ENCODE data around the gene EFCAB3. TPM values are rescaled to one million over a fixed set of nuclear protein-coding genes. Genes with fewer than 3 reads are reported as not detected.
"Not testable (repeated sequence)": the region's sequence is repeated elsewhere in the genome, so short reads cannot be mapped to it uniquely, and the experiment has no call there.

EFCAB3 gene
- polyA plus RNA-seq, 1 experiment = not detected

- CTCF ChIA-PET = no interaction called here
- Histone ChIP-seq H3K4me3 (ENCODE audit: low read depth, low read length) (no peak overlapping the region), H3K27me3 (ENCODE audit: control insufficient read depth, insufficient read depth, low read length) (peaks cover 2% of the 10 kb centered on the region; the same call in 1 of the 2 replicates), H3K36me3 (ENCODE audit: control insufficient read depth, insufficient read depth, low read length) (no peaks in the 10 kb centered on the region)
- DNase-seq (ENCODE audit: low read depth) = no peak
- POLR2A ChIA-PET = no interaction called here
- TF ChIP-seq CTCF (IDR thresholded peaks at IDR 0.05; ENCODE audit: insufficient read depth, low read depth, low read length) = no peak
These were observed 1.2 kb downstream of the EFCAB3 start for GRCh38 chr17:62381561-62381960.

GRCh38 chr17:62388856-62389255, 8.5 kb downstream of the EFCAB3 start:
- ChIA-PET POLR2A (no interaction called here), CTCF (no interaction called here)
- Histone ChIP-seq H3K36me3 (ENCODE audit: control insufficient read depth, insufficient read depth, low read length) (no peaks in the 10 kb centered on the region), H3K4me3 (ENCODE audit: low read depth, low read length) (no peak overlapping the region), H3K27me3 (ENCODE audit: control insufficient read depth, insufficient read depth, low read length) (peaks cover 2% of the 10 kb centered on the region; the same call in 1 of the 2 replicates)
- no peak for DNase-seq (ENCODE audit: low read depth)
- no peak for TF ChIP-seq CTCF (IDR thresholded peaks at IDR 0.05; ENCODE audit: insufficient read depth, low read depth, low read length)

GRCh38 chr17:62392908-62393307, 12.6 kb downstream of the EFCAB3 start:
- H3K27me3 ChIP-seq (ENCODE audit: control insufficient read depth, insufficient read depth, low read length) = no peaks in the 10 kb centered on the region
- POLR2A ChIA-PET = no interaction called here
- H3K4me3 ChIP-seq (ENCODE audit: low read depth, low read length) = no peak overlapping the region
- CTCF ChIA-PET = no interaction called here
- DNase-seq (ENCODE audit: low read depth) = no peak
- no peak for TF ChIP-seq CTCF (IDR thresholded peaks at IDR 0.05; ENCODE audit: insufficient read depth, low read depth, low read length)
- H3K36me3 ChIP-seq (ENCODE audit: control insufficient read depth, insufficient read depth, low read length) = no peaks in the 10 kb centered on the region

- Histone ChIP-seq H3K4me3 (ENCODE audit: low read depth, low read length) (no peak overlapping the region), H3K36me3 (ENCODE audit: control insufficient read depth, insufficient read depth, low read length) (no peaks in the 10 kb centered on the region), H3K27me3 (ENCODE audit: control insufficient read depth, insufficient read depth, low read length) (no peaks in the 10 kb centered on the region)
- POLR2A ChIA-PET = no interaction called here
- no peak for TF ChIP-seq CTCF (IDR thresholded peaks at IDR 0.05; ENCODE audit: insufficient read depth, low read depth, low read length)
- no peak for DNase-seq (ENCODE audit: low read depth)
- CTCF ChIA-PET = no interaction called here
These were observed 18.5 kb downstream of the EFCAB3 start for GRCh38 chr17:62398891-62399290.

- no peak for TF ChIP-seq CTCF (IDR thresholded peaks at IDR 0.05; ENCODE audit: insufficient read depth, low read depth, low read length)
- H3K27me3 ChIP-seq (ENCODE audit: control insufficient read depth, insufficient read depth, low read length) = no peaks in the 10 kb centered on the region; the same call in 1 of the 2 replicates
- ChIA-PET CTCF (no interaction called here), POLR2A (no interaction called here)
- H3K36me3 ChIP-seq (ENCODE audit: control insufficient read depth, insufficient read depth, low read length) = no peaks in the 10 kb centered on the region
- no peak for DNase-seq (ENCODE audit: low read depth)
- no peak overlapping the region for H3K4me3 ChIP-seq (ENCODE audit: low read depth, low read length)
These were observed 25.1 kb downstream of the EFCAB3 start for GRCh38 chr17:62405451-62405850.

- DNase-seq (ENCODE audit: low read depth); POLR2A ChIA-PET: not testable (repeated sequence)
These were observed 32.7 kb downstream of the EFCAB3 start for GRCh38 chr17:62413090-62413489.

More at GRCh38 chr17:62413090-62413489, 32.7 kb downstream of the EFCAB3 start:
- CTCF ChIA-PET; H3K27me3 ChIP-seq (ENCODE audit: control insufficient read depth, insufficient read depth, low read length); H3K4me3 ChIP-seq (ENCODE audit: low read depth, low read length); H3K36me3 ChIP-seq (ENCODE audit: control insufficient read depth, insufficient read depth, low read length): not testable (repeated sequence)

All from BJ (cell line).